Astrocyte of the spinal cord (primary cell): ENCODE data around the gene PYROXD2.
"Not testable (repeated sequence)": the region's sequence is repeated elsewhere in the genome, so short reads cannot be mapped to it uniquely, and the experiment has no call there.

ENCODE experiments used
- DNase-seq: peaks from one replicate; pipeline ENCODE4 v3.0.0; 2011; ENCODE audit warnings: low read depth, low spot score
- H3K4me3 ChIP-seq: 2 replicates; pipeline ENCODE4 v1.5.1; 2011; ENCODE audit warnings: low read depth, mild to moderate bottlenecking, low read length, moderate library complexity
- in situ Hi-C: cut with HindIII; loops from 2 replicates; pipeline ENCODE4 v1.10.0; 2017; ENCODE audit warnings: low sequenced_read_pairs
- TF ChIP-seq, protein P1 (sequence below): IDR thresholded peaks from 2 replicates; pipeline ENCODE4 v1.5.1; 2012; ENCODE audit warnings: low read depth, mild to moderate bottlenecking, low read length, inconsistent platforms

The PYROXD2 gene

DNA sequence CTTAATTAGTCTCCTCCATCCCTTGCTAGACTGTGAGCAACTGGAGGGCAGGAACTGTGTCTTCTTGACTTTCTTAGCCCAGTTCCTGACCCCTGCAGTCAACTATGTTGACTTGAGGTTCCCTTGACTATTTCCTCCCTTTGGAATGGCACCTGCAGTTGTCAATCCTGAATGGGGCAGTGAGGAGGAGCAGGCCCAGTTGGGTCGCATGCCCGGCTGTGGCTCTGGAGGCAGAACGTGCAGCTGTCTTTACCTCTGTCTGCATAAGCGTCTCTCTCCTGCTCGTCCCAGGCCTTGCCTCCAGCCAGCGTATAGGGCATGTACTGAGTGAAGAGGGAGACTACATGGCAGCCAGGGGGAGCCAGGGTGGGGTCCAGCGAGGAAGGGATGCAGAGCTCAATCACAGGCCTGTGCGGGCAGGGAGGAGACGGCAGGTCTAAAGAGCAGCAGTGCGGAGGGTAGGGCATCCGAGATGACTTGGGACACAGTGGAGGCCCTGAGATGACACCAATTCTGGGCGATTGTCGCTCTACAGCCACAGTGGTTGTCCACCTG lies 26.8 kb downstream of the PYROXD2 start:
- H3K4me3 ChIP-seq, result no peak overlapping the region
- TF ChIP-seq, protein P1, sequence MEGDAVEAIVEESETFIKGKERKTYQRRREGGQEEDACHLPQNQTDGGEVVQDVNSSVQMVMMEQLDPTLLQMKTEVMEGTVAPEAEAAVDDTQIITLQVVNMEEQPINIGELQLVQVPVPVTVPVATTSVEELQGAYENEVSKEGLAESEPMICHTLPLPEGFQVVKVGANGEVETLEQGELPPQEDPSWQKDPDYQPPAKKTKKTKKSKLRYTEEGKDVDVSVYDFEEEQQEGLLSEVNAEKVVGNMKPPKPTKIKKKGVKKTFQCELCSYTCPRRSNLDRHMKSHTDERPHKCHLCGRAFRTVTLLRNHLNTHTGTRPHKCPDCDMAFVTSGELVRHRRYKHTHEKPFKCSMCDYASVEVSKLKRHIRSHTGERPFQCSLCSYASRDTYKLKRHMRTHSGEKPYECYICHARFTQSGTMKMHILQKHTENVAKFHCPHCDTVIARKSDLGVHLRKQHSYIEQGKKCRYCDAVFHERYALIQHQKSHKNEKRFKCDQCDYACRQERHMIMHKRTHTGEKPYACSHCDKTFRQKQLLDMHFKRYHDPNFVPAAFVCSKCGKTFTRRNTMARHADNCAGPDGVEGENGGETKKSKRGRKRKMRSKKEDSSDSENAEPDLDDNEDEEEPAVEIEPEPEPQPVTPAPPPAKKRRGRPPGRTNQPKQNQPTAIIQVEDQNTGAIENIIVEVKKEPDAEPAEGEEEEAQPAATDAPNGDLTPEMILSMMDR, result no peak
- no peak for DNase-seq
- in situ Hi-C loops, result no loop called here

DNA sequence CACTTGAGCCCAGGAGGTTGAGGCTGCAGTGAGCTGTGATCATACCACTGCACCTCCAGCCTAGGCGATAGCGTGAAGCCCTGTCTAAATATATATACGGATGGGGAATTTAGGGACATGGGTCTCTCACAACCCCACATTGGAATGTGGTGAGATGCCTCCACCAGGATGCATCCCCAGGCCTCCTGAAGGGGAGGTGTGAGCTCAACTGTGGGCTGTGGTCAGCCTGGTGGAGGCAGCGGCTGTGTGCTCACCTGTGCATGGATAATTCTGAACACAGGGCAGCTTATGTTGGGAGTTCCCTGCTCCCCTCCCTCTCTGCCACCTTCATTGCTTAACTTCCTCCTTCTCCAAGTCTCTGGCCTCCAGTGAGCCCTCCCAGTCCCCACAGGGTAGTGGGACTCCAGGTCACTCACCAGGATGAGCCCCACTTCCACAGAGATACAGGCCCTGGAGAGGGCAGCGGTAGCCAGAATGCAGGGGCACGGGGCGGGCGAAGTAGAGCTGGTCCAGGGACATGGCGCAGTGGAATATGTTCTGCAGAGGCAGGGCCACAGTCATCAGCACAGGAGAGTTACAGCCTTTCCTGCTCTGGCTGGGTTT lies 30.4 kb downstream of the PYROXD2 start:
- H3K4me3 ChIP-seq, result no peak overlapping the region
- TF ChIP-seq, protein P1, result no peak
- in situ Hi-C loops, result no loop called here

DNA sequence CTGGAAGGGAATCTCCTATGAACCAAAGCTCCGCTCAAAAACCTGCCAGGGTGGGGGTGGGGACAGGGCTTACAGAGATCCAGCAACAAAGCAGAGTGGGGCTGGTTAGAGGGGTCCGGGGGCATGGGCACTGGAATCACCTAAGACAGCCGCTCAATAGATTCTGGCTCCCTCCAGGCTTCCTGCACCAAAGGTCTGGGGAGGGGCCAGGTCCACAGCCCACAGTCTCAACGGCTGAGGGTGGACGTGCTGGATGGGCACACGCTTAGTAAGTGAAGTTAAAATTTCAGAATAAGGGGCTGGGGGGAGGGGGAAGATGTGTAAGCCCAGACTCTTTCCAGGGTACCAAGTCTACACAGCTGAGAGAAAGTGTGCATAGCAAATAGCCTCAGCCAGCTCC lies 31.1 kb downstream of the PYROXD2 start:
- DNase-seq, result no peak
- TF ChIP-seq, protein P1, result no peak
- in situ Hi-C loops, result no loop called here
- H3K4me3 ChIP-seq, result no peak overlapping the region

More for the DNA sequence above, 30.4 kb downstream of the PYROXD2 start:
- DNase-seq, result no peak

DNA sequence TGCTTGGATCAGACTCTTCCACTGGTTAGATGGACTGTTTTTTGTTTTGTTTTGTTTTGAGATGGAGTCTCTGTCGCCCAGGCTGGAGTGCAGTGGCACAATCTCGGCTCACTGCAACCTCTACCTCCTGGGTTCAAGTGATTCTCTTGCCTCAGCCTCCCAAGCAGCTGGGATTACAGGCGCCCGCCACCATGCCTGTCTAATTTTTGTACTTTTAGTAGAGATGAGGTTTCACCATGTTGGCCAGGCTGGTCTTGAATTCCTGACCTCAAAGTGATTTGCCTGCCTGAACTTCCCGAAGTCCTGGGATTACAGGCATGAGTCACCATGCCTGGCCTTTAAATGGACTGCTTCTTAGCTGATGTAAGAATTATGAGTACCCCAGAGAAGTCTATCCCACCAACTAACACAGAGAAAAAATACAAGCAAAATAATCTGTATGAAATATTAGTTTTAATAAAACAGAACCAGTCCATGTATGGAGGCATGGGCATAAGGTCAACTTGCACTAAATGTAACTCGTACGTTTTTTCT lies 31.8 kb downstream of the PYROXD2 start:
- peak; percentile 82 for DNase-seq
- H3K4me3 ChIP-seq, in situ Hi-C loops: not testable (repeated sequence)

DNA sequence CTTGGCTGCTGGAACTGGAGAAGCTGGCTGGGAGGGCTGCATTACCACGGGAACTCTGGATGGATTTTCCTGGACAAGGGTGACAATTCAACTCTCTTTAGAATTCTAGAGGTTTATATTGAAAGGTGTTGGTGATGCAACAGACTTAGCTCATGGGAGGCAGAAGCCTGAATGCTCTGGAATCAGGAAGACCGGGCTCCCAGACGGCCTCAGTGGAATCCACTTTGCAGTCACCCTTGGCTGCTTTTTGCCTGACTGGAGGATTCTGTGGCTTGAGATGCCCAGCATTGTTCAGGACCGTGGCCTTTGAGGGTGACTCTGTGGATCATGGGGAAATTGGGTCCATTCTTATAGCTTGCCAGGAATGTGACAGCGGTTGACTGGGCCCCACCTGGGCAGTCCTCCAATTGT lies 32.3 kb downstream of the PYROXD2 start:
- in situ Hi-C loops, result no loop called here
- DNase-seq, result no peak
- H3K4me3 ChIP-seq, result no peak overlapping the region
- TF ChIP-seq, protein P1, result no peak

DNA sequence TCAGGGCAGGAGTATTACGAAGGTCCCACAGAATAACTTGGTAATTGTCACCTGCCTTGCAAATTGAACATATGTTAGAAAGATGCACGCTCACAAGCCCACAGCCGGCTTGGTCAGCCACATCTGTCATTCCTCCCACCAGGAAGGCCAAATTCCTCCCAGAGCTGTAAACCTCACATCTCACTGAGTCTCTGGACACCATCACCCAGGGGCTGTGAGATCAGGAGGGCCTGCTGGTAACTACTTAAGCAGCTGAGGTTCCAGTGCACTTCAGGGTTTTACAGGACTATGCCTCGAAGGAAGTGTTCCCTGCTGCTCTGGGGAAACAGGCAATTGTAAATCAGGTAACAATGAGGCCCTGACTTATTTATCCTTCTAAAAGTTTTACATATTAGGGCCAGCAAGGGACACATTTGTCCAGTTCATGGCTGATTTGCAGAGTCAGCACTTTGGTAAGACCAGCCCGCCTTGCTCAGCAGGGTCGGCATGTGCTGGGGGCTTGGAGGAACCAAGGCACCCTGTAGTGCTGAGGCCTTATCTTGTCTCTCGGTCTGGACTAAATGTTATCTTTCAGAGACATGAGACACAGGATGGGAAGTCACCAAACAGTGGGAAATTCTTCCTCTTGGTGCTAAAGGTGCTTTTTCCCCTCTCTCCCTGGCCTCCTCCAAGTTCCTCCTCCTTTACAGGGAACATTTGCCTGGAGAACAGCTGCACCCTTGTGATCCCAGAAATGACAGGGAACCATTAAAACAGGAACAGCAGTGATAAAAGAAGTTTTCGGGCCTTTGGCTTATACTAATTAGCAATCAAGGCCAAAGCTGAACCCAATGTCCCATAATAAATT lies 34.3 kb downstream of the PYROXD2 start:
- DNase-seq, result no peak
- H3K4me3 ChIP-seq, result no peak overlapping the region
- TF ChIP-seq, protein P1, result no peak
- in situ Hi-C loops, result no loop called here

DNA sequence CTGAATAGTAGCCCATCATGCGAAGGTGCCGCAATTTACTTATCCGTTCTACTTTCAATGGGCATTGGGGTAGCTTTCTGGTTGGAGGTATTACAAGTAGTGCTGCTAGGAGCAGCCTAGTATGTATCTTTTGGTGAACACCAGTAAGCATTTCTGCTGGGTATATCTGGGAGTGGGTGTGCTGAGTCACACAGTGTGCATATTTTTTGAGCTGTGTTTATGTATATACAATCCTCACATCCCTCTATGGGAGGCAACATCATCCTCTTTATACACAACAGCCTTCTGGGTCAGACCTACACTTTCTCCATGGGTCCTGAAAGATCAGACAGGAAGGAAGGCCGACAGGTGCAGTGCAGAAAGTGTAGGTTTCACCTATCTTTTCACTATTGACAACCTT lies 36.3 kb downstream of the PYROXD2 start:
- in situ Hi-C loops, result no loop called here
- TF ChIP-seq, protein P1, result no peak
- DNase-seq, result no peak
- no peak overlapping the region for H3K4me3 ChIP-seq
